B cell (primary cell): Measurements from ENCODE around the gene ARHGEF7.

Source experiments
- CTCF ChIP-seq: fragments of 200-600 bp; IDR thresholded peaks from one replicate; pipeline ENCODE4 v1.8.0; 2022; ENCODE audit warnings: antibody characterized with exemption, mild to moderate bottlenecking
- EZH2 ChIP-seq: IDR thresholded peaks from 2 replicates; pipeline ENCODE4 v1.6.1; 2012; ENCODE audit warnings: borderline replicate concordance, low read depth, mild to moderate bottlenecking, moderate library complexity, low read length; ENCODE audit not compliant: insufficient read depth, poor library complexity, severe bottlenecking

DNA sequence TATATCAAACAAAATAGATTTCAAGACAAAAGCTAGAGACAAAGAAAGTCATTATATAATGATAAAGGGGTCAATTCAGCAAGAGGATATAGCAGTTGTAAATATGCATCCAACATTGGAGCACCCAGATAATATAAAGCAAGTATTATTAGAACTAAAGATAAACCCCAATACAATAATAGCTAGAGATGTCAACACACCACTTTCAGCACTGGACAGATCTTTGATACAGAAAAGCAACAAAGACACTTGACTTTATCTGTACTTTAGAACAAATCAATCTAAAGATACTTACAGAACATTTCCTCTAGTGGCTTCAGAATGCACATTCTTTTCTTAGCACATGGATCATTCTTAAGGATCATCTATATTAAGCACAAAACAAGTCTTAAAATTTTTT, 146.2 kb downstream of the ARHGEF7 start:
- TF ChIP-seq CTCF (no peak), EZH2 (no peak)
